Muscle layer of duodenum (tissue), 2 donors: ENCODE data around the gene CAMK1D.
"Not testable (repeated sequence)": the region's sequence is repeated elsewhere in the genome, so short reads cannot be mapped to it uniquely, and the experiment has no call there.

ENCODE experiments used
- H3K27ac ChIP-seq: one replicate; pipeline ENCODE4 v1.7.0; 2013; ENCODE audit warnings: mild to moderate bottlenecking, low read length
- H3K27me3 ChIP-seq: one replicate; pipeline ENCODE4 v1.7.0; 2013; ENCODE audit warnings: low read depth, mild to moderate bottlenecking, control low read depth, low read length
- H3K36me3 ChIP-seq, 2 donors: one replicate each; pipeline ENCODE4 v1.7.0; 2013; ENCODE audit warnings: low read length in 2 of 2, control low read depth in 1 of 2, mild to moderate bottlenecking in 1 of 2; ENCODE audit not compliant: insufficient read depth in 2 of 2, control insufficient read depth in 1 of 2
- H3K4me1 ChIP-seq, 2 donors: one replicate each; pipeline ENCODE4 v1.7.0; 2013; ENCODE audit warnings: low read length in 2 of 2, mild to moderate bottlenecking in 2 of 2, control low read depth in 1 of 2, moderate library complexity in 1 of 2; ENCODE audit not compliant: insufficient read depth in 2 of 2, control insufficient read depth in 1 of 2
- H3K4me3 ChIP-seq, 2 donors: one replicate each; pipeline ENCODE4 v1.7.0; 2013; ENCODE audit warnings: low read length in 2 of 2, low read depth in 1 of 2, mild to moderate bottlenecking in 1 of 2
- H3K9me3 ChIP-seq, 2 donors: one replicate each; pipeline ENCODE4 v1.7.0; 2013; ENCODE audit warnings: low read length in 2 of 2, control low read depth in 1 of 2, mild to moderate bottlenecking in 1 of 2; ENCODE audit not compliant: control insufficient read depth in 1 of 2
- donor health status: healthy.

The CAMK1D gene

GRCh38 chr10:12348870-12349628 lies at the start of gene CAMK1D:
CAMK1D (plus strand) TSS chr10:12349547.
- Histone ChIP-seq H3K4me3 (peak within 1 kb of the TSS; percentile 93 to 96), H3K27me3 (no peaks in the 10 kb centered on the region), H3K4me1 (peaks cover 7 to 13% of the 10 kb centered on the region in 2 donors), H3K27ac (peak within 1 kb of the TSS; percentile 41), H3K9me3 (no peaks in the 10 kb centered on the region), H3K36me3 (no peaks in the 10 kb centered on the region)

GRCh38 chr10:12301036-12301435 lies 48.3 kb upstream of the CAMK1D start:
- not testable (repeated sequence) for H3K4me3 ChIP-seq, H3K27ac ChIP-seq, H3K9me3 ChIP-seq, H3K36me3 ChIP-seq, H3K4me1 ChIP-seq, H3K27me3 ChIP-seq

DNA sequence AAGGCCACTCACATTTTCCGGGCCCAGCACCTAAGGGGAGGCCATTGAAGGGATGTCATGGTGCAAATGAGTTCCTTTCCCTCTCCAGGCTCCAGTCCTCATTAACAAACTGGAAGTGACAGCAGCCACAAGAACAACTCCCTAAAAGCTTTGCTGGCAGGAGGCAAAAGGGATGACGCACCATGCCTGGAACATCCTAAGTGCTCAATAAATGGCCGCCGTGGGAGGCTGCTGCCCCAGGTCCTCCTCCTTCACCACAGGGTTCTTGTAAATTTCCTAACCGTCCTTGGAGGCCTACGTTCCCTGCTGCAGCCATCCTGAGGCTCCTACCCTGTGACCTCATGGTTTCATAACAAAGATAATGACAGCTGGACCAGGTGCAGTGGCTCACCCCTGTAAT lies 41.3 kb upstream of the CAMK1D start:
- Histone ChIP-seq H3K27me3 (no peaks in the 10 kb centered on the region), H3K36me3 (no peaks in the 10 kb centered on the region), H3K27ac (no peak overlapping the region), H3K4me1 (no peaks in the 10 kb centered on the region), H3K4me3 (no peak overlapping the region), H3K9me3 (no peaks in the 10 kb centered on the region)

GRCh38 chr10:12308736-12309375 lies 40.5 kb upstream of the CAMK1D start:
- no peaks in the 10 kb centered on the region for H3K9me3 ChIP-seq
- no peaks in the 10 kb centered on the region for H3K27me3 ChIP-seq
- H3K36me3 ChIP-seq = no peaks in the 10 kb centered on the region
- H3K4me3 ChIP-seq = no peak overlapping the region
- H3K27ac ChIP-seq = no peak overlapping the region
- H3K4me1 ChIP-seq = no peaks in the 10 kb centered on the region

DNA sequence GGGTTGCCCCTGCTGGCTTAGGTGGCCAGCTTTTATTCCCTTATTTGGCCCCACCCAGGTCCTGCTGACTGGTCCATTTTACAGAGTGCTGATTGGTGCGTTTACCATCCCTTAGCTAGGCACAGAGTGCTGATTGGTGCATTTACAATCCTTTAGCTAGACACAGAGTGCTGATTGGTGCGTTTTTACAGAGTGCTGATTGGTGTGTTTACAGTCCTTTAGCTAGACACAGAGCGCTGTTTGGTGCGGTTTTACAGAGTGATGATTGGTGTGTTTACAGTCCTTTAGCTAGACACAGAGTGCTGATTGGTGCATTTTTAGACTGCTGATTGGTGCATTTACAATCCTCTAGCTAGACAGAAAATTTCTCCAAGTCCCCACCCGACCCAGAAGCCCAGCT lies 39.6 kb upstream of the CAMK1D start:
- H3K27me3 ChIP-seq, H3K9me3 ChIP-seq, H3K4me1 ChIP-seq, H3K27ac ChIP-seq, H3K4me3 ChIP-seq, H3K36me3 ChIP-seq: not testable (repeated sequence)

- no peak overlapping the region for H3K27ac ChIP-seq
- H3K4me1 ChIP-seq = no peaks in the 10 kb centered on the region
- H3K9me3 ChIP-seq = no peaks in the 10 kb centered on the region
- no peaks in the 10 kb centered on the region for H3K27me3 ChIP-seq
- H3K4me3 ChIP-seq = no peak overlapping the region
- H3K36me3 ChIP-seq = no peaks in the 10 kb centered on the region
These were observed 34.5 kb upstream of the CAMK1D start for GRCh38 chr10:12314836-12315235.

DNA sequence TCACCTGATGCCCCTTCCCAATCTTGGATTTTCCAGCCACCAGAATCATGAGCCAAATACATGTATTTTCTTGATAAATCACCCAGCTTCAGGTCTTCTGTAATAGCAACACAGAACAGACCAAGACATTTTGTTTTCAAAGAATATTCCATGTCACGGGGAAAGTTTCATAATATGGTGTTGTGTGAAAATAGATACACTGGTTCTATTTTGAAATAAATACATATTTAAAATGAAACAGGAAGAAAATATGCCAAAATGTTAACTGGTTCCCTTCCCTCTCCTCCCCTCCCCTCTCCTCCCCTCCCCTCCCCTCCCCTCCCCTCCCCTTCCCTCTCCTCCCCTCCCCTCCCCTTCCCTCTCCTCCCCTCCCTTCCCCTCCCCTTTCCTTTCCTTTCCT lies 30.3 kb upstream of the CAMK1D start:
- H3K27ac ChIP-seq = no peak overlapping the region
- H3K27me3 ChIP-seq = no peaks in the 10 kb centered on the region
- no peaks in the 10 kb centered on the region for H3K4me1 ChIP-seq
- no peak overlapping the region for H3K4me3 ChIP-seq
- H3K36me3 ChIP-seq = no peaks in the 10 kb centered on the region
- no peaks in the 10 kb centered on the region for H3K9me3 ChIP-seq

- Histone ChIP-seq H3K36me3 (no peaks in the 10 kb centered on the region), H3K4me1 (no peaks in the 10 kb centered on the region), H3K9me3 (no peaks in the 10 kb centered on the region), H3K4me3 (no peak overlapping the region), H3K27ac (no peak overlapping the region), H3K27me3 (no peaks in the 10 kb centered on the region)
These were observed 28.5 kb upstream of the CAMK1D start for GRCh38 chr10:12320892-12321291.

DNA sequence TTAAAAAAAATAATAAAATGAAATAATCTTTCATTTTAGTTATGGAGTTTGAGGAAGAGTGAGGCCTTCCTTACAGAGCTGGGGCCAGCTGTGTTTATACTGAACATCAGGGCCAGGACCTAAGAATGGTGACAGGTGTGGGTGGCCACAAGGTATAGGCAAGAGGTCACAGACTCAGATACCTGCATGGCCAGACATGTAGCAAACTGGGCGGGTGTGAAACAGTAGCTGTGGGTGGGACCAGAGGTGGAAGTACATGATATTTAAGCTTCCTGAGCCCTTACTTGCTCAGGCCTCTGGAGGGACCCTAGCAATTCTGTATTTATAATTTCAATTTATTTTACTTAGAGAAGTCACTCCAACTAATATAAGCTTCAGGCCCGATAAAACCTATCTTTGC lies 27.7 kb upstream of the CAMK1D start:
- Histone ChIP-seq H3K4me3 (no peak overlapping the region), H3K27me3 (no peaks in the 10 kb centered on the region), H3K9me3 (no peaks in the 10 kb centered on the region), H3K36me3 (no peaks in the 10 kb centered on the region), H3K4me1 (no peaks in the 10 kb centered on the region), H3K27ac (no peak overlapping the region)

DNA sequence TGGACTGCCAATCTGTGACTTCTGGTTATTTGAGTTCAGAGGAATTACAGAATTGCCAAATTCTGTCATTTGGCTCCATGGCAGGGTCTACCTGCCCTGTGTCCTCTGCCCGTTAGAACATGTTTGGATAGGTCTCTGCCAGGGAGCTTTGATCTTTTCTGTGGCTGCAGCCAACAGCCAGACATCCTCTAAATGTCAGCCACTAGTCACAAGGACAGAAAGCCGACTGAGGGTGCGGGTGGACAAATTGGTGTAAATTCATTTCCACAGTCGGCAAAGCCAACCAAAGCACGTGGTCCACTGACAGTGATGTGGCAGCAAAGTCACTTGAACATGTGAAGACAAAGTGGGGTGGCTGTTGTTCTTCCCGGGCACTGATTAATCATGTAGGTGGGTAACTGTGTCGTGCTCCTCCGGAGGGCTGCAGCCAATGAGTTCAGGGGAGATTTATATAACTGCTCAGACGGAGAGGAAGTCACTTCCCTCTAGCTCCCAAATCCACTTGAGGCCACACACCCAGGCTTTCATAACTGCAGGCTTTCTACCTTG lies 26.7 kb upstream of the CAMK1D start:
- Histone ChIP-seq H3K4me3 (no peak overlapping the region), H3K27me3 (no peaks in the 10 kb centered on the region), H3K4me1 (no peaks in the 10 kb centered on the region), H3K27ac (no peak overlapping the region), H3K36me3 (no peaks in the 10 kb centered on the region), H3K9me3 (no peaks in the 10 kb centered on the region)

DNA sequence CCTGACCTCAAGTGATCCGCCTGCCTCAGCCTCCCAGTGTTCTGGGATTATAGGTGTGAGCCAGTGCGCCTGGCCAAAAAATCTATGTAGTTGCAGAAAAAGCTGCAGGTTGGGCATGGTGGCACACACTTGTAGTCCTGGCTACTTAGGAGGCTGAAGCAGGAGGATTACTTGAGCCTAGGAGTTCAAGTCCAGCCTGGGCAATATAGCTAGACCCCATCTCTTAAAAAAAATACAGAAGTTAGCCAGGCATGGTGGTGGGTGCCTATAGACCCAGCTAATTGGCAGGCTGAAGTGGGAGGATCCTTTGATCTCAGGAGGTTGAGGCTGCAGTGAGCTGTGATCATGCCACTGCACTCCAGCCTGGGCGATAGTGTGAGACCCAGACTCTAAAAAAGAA lies 24.8 kb upstream of the CAMK1D start:
- H3K36me3 ChIP-seq = no peaks in the 10 kb centered on the region
- H3K27ac ChIP-seq = no peak overlapping the region
- H3K27me3 ChIP-seq = no peaks in the 10 kb centered on the region
- H3K9me3 ChIP-seq = no peaks in the 10 kb centered on the region
- no peak overlapping the region for H3K4me3 ChIP-seq
- H3K4me1 ChIP-seq = no peaks in the 10 kb centered on the region
